DOHH2 (cell line): ENCODE measurements around the gene PHYKPL.
"Not testable (repeated sequence)": the region's sequence is repeated elsewhere in the genome, so short reads cannot be mapped to it uniquely, and the experiment has no call there.

Experiments used
- H3F3A ChIP-seq: fragments of 200-600 bp; sonication (generic), shearing (Covaris generic); 2 replicates; pipeline ENCODE4 v1.6.0; 2016; ENCODE audit warnings: antibody characterized with exemption, mild to moderate bottlenecking; ENCODE audit not compliant: control insufficient read depth, insufficient read depth
- H3K27ac ChIP-seq: fragments of 200-600 bp; sonication (generic); 2 replicates; pipeline ENCODE4 v1.5.1; 2014; ENCODE audit warnings: low read depth, mild to moderate bottlenecking, low read length, moderate library complexity
- H3K27me3 ChIP-seq: fragments of 200-600 bp; sonication (generic); 2 replicates; pipeline ENCODE4 v1.6.1; 2014; ENCODE audit warnings: mild to moderate bottlenecking, low read length, mixed read lengths; ENCODE audit not compliant: control insufficient read depth
- H3K36me3 ChIP-seq: fragments of 200-600 bp; sonication (generic); 2 replicates; pipeline ENCODE4 v1.6.1; 2014; ENCODE audit warnings: mild to moderate bottlenecking, low read length, moderate library complexity, mixed read lengths; ENCODE audit not compliant: control insufficient read depth
- H3K4me1 ChIP-seq: fragments of 200-600 bp; sonication (generic); 2 replicates; pipeline ENCODE4 v1.6.1; 2014; ENCODE audit warnings: mild to moderate bottlenecking, low read length, mixed read lengths; ENCODE audit not compliant: control insufficient read depth
- H3K4me2 ChIP-seq: fragments of 200-600 bp; sonication (generic); 2 replicates; pipeline ENCODE4 v1.6.0; 2014; ENCODE audit warnings: mild to moderate bottlenecking, low read length, moderate library complexity
- H3K4me3 ChIP-seq: fragments of 200-600 bp; sonication (generic); 2 replicates; pipeline ENCODE4 v1.5.1; 2014; ENCODE audit warnings: mild to moderate bottlenecking, low read length, mixed read lengths
- H3K79me2 ChIP-seq: fragments of 200-600 bp; sonication (generic); 2 replicates; pipeline ENCODE4 v1.6.1; 2014; ENCODE audit warnings: mild to moderate bottlenecking, low read length, mixed read lengths; ENCODE audit not compliant: control insufficient read depth
- H3K9me2 ChIP-seq: fragments of 200-600 bp; sonication (generic); replicated peaks from 2 replicates; pipeline ENCODE4 v1.6.1; 2014; ENCODE audit warnings: mild to moderate bottlenecking, low read length, mixed read lengths; ENCODE audit not compliant: control insufficient read depth
- H3K9me3 ChIP-seq: fragments of 200-600 bp; sonication (generic); 2 replicates; pipeline ENCODE4 v1.6.1; 2014; ENCODE audit warnings: antibody characterized with exemption, low read length, mixed read lengths; ENCODE audit not compliant: control insufficient read depth, insufficient read depth
- H4K20me1 ChIP-seq: fragments of 200-600 bp; sonication (generic); 2 replicates; pipeline ENCODE4 v1.6.0; 2014; ENCODE audit warnings: low read depth, mild to moderate bottlenecking, antibody characterized with exemption, low read length, moderate library complexity; ENCODE audit not compliant: control insufficient read depth, insufficient read depth
- CTCF ChIP-seq: fragments of 200-600 bp; sonication (generic); IDR thresholded peaks from one replicate; pipeline ENCODE4 v1.5.1; 2014; ENCODE audit warnings: antibody characterized with exemption, mild to moderate bottlenecking, low read depth, low read length; ENCODE audit not compliant: poor library complexity, severe bottlenecking
- EZH2phosphoT487 ChIP-seq: fragments of 200-600 bp; sonication (generic); IDR thresholded peaks from 2 replicates; pipeline ENCODE4 v1.6.1; 2017; ENCODE audit warnings: borderline replicate concordance, mild to moderate bottlenecking, antibody characterized with exemption, low read length, moderate library complexity, mixed read lengths

The PHYKPL gene

GRCh38 chr5:178240341-178240741 is 7.7 kb upstream of the PHYKPL start:
- H3K27ac ChIP-seq, result peak overlapping the region; percentile 88

GRCh38 chr5:178239626-178240301 is 7.2 kb upstream of the PHYKPL start:
- H3K9me3 ChIP-seq, H3K79me2 ChIP-seq, H3K27me3 ChIP-seq, H4K20me1 ChIP-seq, H3K9me2 ChIP-seq, H3K36me3 ChIP-seq: not testable (repeated sequence)
- peak overlapping the region; percentile 71 for H3K4me3 ChIP-seq
- H3F3A ChIP-seq, result peaks cover 30% of the 10 kb centered on the region
- peak overlapping the region; percentile 88 for H3K27ac ChIP-seq
- peaks cover 69% of the 10 kb centered on the region for H3K4me1 ChIP-seq
- H3K4me2 ChIP-seq, result peak overlapping the region; percentile 69

More at GRCh38 chr5:178240341-178240741, 7.7 kb upstream of the PHYKPL start:
- Histone ChIP-seq H3K79me2 (no peaks in the 10 kb centered on the region), H3K4me1 (peaks cover 63% of the 10 kb centered on the region), H3F3A (peaks cover 30% of the 10 kb centered on the region), H3K36me3 (no peaks in the 10 kb centered on the region), H3K4me2 (peak overlapping the region; percentile 59), H4K20me1 (no peaks in the 10 kb centered on the region), H3K4me3 (peak overlapping the region; percentile 71), H3K9me2 (no peaks in the 10 kb centered on the region), H3K9me3 (no peaks in the 10 kb centered on the region), H3K27me3 (no peaks in the 10 kb centered on the region)
- TF ChIP-seq CTCF, result no peak
- TF ChIP-seq EZH2phosphoT487, result no peak

GRCh38 chr5:178238711-178239592 is 6.3 kb upstream of the PHYKPL start:
- no peaks in the 10 kb centered on the region for H3K9me2 ChIP-seq
- TF ChIP-seq EZH2phosphoT487 (no peak), CTCF (no peak)
- no peaks in the 10 kb centered on the region for H4K20me1 ChIP-seq
- H3K4me1 ChIP-seq, result peaks cover 74% of the 10 kb centered on the region
- no peaks in the 10 kb centered on the region for H3K9me3 ChIP-seq
- H3F3A ChIP-seq, result peaks cover 28% of the 10 kb centered on the region
- no peaks in the 10 kb centered on the region for H3K36me3 ChIP-seq
- no peaks in the 10 kb centered on the region for H3K27me3 ChIP-seq
- H3K79me2 ChIP-seq, result no peaks in the 10 kb centered on the region
- peak overlapping the region; percentile 88 for H3K27ac ChIP-seq
- peak overlapping the region; percentile 58 for H3K4me3 ChIP-seq
- H3K4me2 ChIP-seq, result peak overlapping the region; percentile 69

GRCh38 chr5:178238313-178238635 is 5.7 kb upstream of the PHYKPL start:
- Histone ChIP-seq H3K4me1 (peaks cover 76% of the 10 kb centered on the region), H4K20me1 (no peaks in the 10 kb centered on the region), H3K27me3 (no peaks in the 10 kb centered on the region), H3K9me3 (no peaks in the 10 kb centered on the region), H3K4me2 (peak overlapping the region; percentile 69), H3K9me2 (no peaks in the 10 kb centered on the region), H3K79me2 (no peaks in the 10 kb centered on the region), H3K4me3 (peak overlapping the region; percentile 58), H3F3A (peaks cover 34% of the 10 kb centered on the region), H3K36me3 (no peaks in the 10 kb centered on the region), H3K27ac (peak overlapping the region; percentile 88)
- TF ChIP-seq CTCF (no peak), EZH2phosphoT487 (no peak)
